ENCODE data around the gene SNRNP200.
"Not testable (repeated sequence)": the region's sequence is repeated elsewhere in the genome, so short reads cannot be mapped to it uniquely, and the experiment has no call there.

The SNRNP200 gene

GRCh38 chr2:96262306-96262705, 43.0 kb downstream of the SNRNP200 start:
- CTCF ChIA-PET = interaction anchor here (0.6 kb wide), 1 partner anchor 80 kb away, joined by 3 read pairs; no protein-coding TSS in a partner anchor
- POLR2A ChIA-PET (ENCODE audit: low non-redundant PET) = no interaction called here
- DNase-seq (ENCODE audit: low spot score) = no peak
- TF ChIP-seq CTCF (conservative IDR thresholded peaks at IDR 0.05; ENCODE audit: low read depth) = no peak
- H3K27ac ChIP-seq = peak overlapping the region; percentile 94

- no peak for TF ChIP-seq CTCF (conservative IDR thresholded peaks at IDR 0.05; ENCODE audit: low read depth)
- ChIA-PET CTCF (interaction anchor here (0.6 to 1.5 kb wide), 2 partner anchors 35 to 1160 kb away, joined by 3 to 9 read pairs; no protein-coding TSS in a partner anchor), POLR2A (ENCODE audit: low non-redundant PET) (no interaction called here)
- DNase-seq (ENCODE audit: low spot score) = no peak
- peak overlapping the region; percentile 94 for H3K27ac ChIP-seq
Observed at GRCh38 chr2:96261328-96262003, 43.9 kb downstream of the SNRNP200 start.

GRCh38 chr2:96260387-96261260, 44.7 kb downstream of the SNRNP200 start:
- CTCF ChIA-PET = interaction anchor here (0.5 to 1.5 kb wide), 9 partner anchors 9 to 1159 kb away, joined by 3 to 9 read pairs (median 3); no protein-coding TSS in a partner anchor
- POLR2A ChIA-PET (ENCODE audit: low non-redundant PET) = interaction anchor here (1.2 kb wide), 1 partner anchor 52 kb away, joined by 5 read pairs; the partner anchor contains the start of gene STARD7
- peak; percentile 88 for DNase-seq (ENCODE audit: low spot score)
- TF ChIP-seq CTCF (conservative IDR thresholded peaks at IDR 0.05; ENCODE audit: low read depth) = peak; percentile 63
- peak overlapping the region; percentile 94 for H3K27ac ChIP-seq

- H3K27ac ChIP-seq = peak overlapping the region; percentile 94
- DNase-seq (ENCODE audit: low spot score) = no peak
- TF ChIP-seq CTCF (conservative IDR thresholded peaks at IDR 0.05; ENCODE audit: low read depth) = no peak
- ChIA-PET POLR2A (ENCODE audit: low non-redundant PET) (no interaction called here), CTCF (interaction anchor here (0.5 to 0.8 kb wide), 4 partner anchors 11 to 156 kb away, joined by 3 to 4 read pairs (median 3); no protein-coding TSS in a partner anchor)
Observed at GRCh38 chr2:96259497-96259921, 45.8 kb downstream of the SNRNP200 start.

- H3K27ac ChIP-seq = peak overlapping the region; percentile 36
- no peak for TF ChIP-seq CTCF (conservative IDR thresholded peaks at IDR 0.05; ENCODE audit: low read depth)
- CTCF ChIA-PET = no interaction called here
- no peak for DNase-seq (ENCODE audit: low spot score)
- POLR2A ChIA-PET (ENCODE audit: low non-redundant PET) = no interaction called here
Observed at GRCh38 chr2:96258166-96259022, 47.0 kb downstream of the SNRNP200 start.

GRCh38 chr2:96257744-96258143, 47.6 kb downstream of the SNRNP200 start:
- H3K27ac ChIP-seq = peak overlapping the region; percentile 36; the same call in 1 of the 2 replicates
- DNase-seq (ENCODE audit: low spot score); POLR2A ChIA-PET (ENCODE audit: low non-redundant PET): not testable (repeated sequence)
- CTCF ChIA-PET = interaction anchor here (0.6 kb wide), 1 partner anchor 143 kb away, joined by 4 read pairs; no protein-coding TSS in a partner anchor
